Measurements from ENCODE around the gene PLA2G12B.

Gene PLA2G12B

GRCh38 chr10:72980348-72980747, 25.7 kb upstream of the PLA2G12B start:
- Histone ChIP-seq H3K4me1 (ENCODE audit: control insufficient read depth in 5 of 5, insufficient read depth in 5 of 5, low read length in 5 of 5) (peaks cover 0 to 4% (median 0%) of the 10 kb centered on the region in 5 donors), H3K4me3 (ENCODE audit: low read depth in 1 of 5, low read length in 5 of 5) (no peak overlapping the region), H3K27ac (ENCODE audit: low read depth, low read length) (no peak overlapping the region), H3K27me3 (ENCODE audit: control insufficient read depth in 5 of 5, insufficient read depth in 4 of 5, low read length in 5 of 5) (no peaks in the 10 kb centered on the region), H3K36me3 (ENCODE audit: control insufficient read depth in 5 of 5, insufficient read depth in 5 of 5, low read length in 5 of 5) (no peaks in the 10 kb centered on the region), H3K9ac (ENCODE audit: low read length in 5 of 5) (no peak overlapping the region), H3K9me3 (ENCODE audit: control insufficient read depth in 5 of 5, low read length in 5 of 5) (peaks cover 9 to 37% (median 21%) of the 10 kb centered on the region in 5 donors)

- no peak overlapping the region for H3K27ac ChIP-seq (ENCODE audit: low read depth, low read length)
- H3K9me3 ChIP-seq (ENCODE audit: control insufficient read depth in 5 of 5, low read length in 5 of 5): peaks cover 9 to 41% (median 26%) of the 10 kb centered on the region in 5 donors
- H3K9ac ChIP-seq (ENCODE audit: low read length in 5 of 5): no peak overlapping the region
- peaks cover 0 to 4% (median 0%) of the 10 kb centered on the region in 5 donors for H3K4me1 ChIP-seq (ENCODE audit: control insufficient read depth in 5 of 5, insufficient read depth in 5 of 5, low read length in 5 of 5)
- H3K36me3 ChIP-seq (ENCODE audit: control insufficient read depth in 5 of 5, insufficient read depth in 5 of 5, low read length in 5 of 5): no peaks in the 10 kb centered on the region
- no peaks in the 10 kb centered on the region for H3K27me3 ChIP-seq (ENCODE audit: control insufficient read depth in 5 of 5, insufficient read depth in 4 of 5, low read length in 5 of 5)
- no peak overlapping the region for H3K4me3 ChIP-seq (ENCODE audit: low read depth in 1 of 5, low read length in 5 of 5)
Observed at GRCh38 chr10:72979709-72980108, 25.1 kb upstream of the PLA2G12B start.

- Histone ChIP-seq H3K27me3 (ENCODE audit: control insufficient read depth in 5 of 5, insufficient read depth in 4 of 5, low read length in 5 of 5) (no peaks in the 10 kb centered on the region), H3K4me3 (ENCODE audit: low read depth in 1 of 5, low read length in 5 of 5) (no peak overlapping the region), H3K27ac (ENCODE audit: low read depth, low read length) (no peak overlapping the region), H3K4me1 (ENCODE audit: control insufficient read depth in 5 of 5, insufficient read depth in 5 of 5, low read length in 5 of 5) (peaks cover 0 to 4% (median 0%) of the 10 kb centered on the region in 5 donors), H3K9ac (ENCODE audit: low read length in 5 of 5) (no peak overlapping the region), H3K36me3 (ENCODE audit: control insufficient read depth in 5 of 5, insufficient read depth in 5 of 5, low read length in 5 of 5) (no peaks in the 10 kb centered on the region), H3K9me3 (ENCODE audit: control insufficient read depth in 5 of 5, low read length in 5 of 5) (peaks cover 7 to 34% (median 24%) of the 10 kb centered on the region in 5 donors)
Observed at GRCh38 chr10:72976886-72977285, 22.3 kb upstream of the PLA2G12B start.

GRCh38 chr10:72956001-72956400, 1.4 kb upstream of the PLA2G12B start:
- Histone ChIP-seq H3K9me3 (ENCODE audit: control insufficient read depth in 5 of 5, low read length in 5 of 5) (no peaks in the 10 kb centered on the region), H3K9ac (ENCODE audit: low read length in 5 of 5) (no peak overlapping the region), H3K4me1 (ENCODE audit: control insufficient read depth in 5 of 5, insufficient read depth in 5 of 5, low read length in 5 of 5) (no peaks in the 10 kb centered on the region), H3K36me3 (ENCODE audit: control insufficient read depth in 5 of 5, insufficient read depth in 5 of 5, low read length in 5 of 5) (no peaks in the 10 kb centered on the region), H3K27me3 (ENCODE audit: control insufficient read depth in 5 of 5, insufficient read depth in 4 of 5, low read length in 5 of 5) (peaks cover 0 to 6% (median 5%) of the 10 kb centered on the region in 5 donors), H3K27ac (ENCODE audit: low read depth, low read length) (no peak overlapping the region), H3K4me3 (ENCODE audit: low read depth in 1 of 5, low read length in 5 of 5) (no peak overlapping the region)

GRCh38 chr10:72954230-72954595, 393 bp downstream of the PLA2G12B start:
- H3K4me3 ChIP-seq (ENCODE audit: low read depth in 1 of 5, low read length in 5 of 5): no peak overlapping the region
- H3K9ac ChIP-seq (ENCODE audit: low read length in 5 of 5): no peak overlapping the region
- H3K9me3 ChIP-seq (ENCODE audit: control insufficient read depth in 5 of 5, low read length in 5 of 5): no peaks in the 10 kb centered on the region
- H3K27ac ChIP-seq (ENCODE audit: low read depth, low read length): no peak overlapping the region
- H3K27me3 ChIP-seq (ENCODE audit: control insufficient read depth in 5 of 5, insufficient read depth in 4 of 5, low read length in 5 of 5): peaks cover 0 to 6% (median 5%) of the 10 kb centered on the region in 5 donors
- H3K4me1 ChIP-seq (ENCODE audit: control insufficient read depth in 5 of 5, insufficient read depth in 5 of 5, low read length in 5 of 5): no peaks in the 10 kb centered on the region
- no peaks in the 10 kb centered on the region for H3K36me3 ChIP-seq (ENCODE audit: control insufficient read depth in 5 of 5, insufficient read depth in 5 of 5, low read length in 5 of 5)

GRCh38 chr10:72953687-72954086, 919 bp downstream of the PLA2G12B start:
- no peak overlapping the region for H3K9ac ChIP-seq (ENCODE audit: low read length in 5 of 5)

GRCh38 chr10:72952642-72953158, 1.9 kb downstream of the PLA2G12B start:
- no peak overlapping the region for H3K27ac ChIP-seq (ENCODE audit: low read depth, low read length)

More at GRCh38 chr10:72953687-72954086, 919 bp downstream of the PLA2G12B start:
- no peak overlapping the region for H3K4me3 ChIP-seq (ENCODE audit: low read depth in 1 of 5, low read length in 5 of 5)
- no peak overlapping the region for H3K27ac ChIP-seq (ENCODE audit: low read depth, low read length)
- H3K27me3 ChIP-seq (ENCODE audit: control insufficient read depth in 5 of 5, insufficient read depth in 4 of 5, low read length in 5 of 5): peaks cover 0 to 6% (median 5%) of the 10 kb centered on the region in 5 donors
- H3K36me3 ChIP-seq (ENCODE audit: control insufficient read depth in 5 of 5, insufficient read depth in 5 of 5, low read length in 5 of 5): no peaks in the 10 kb centered on the region
- no peaks in the 10 kb centered on the region for H3K4me1 ChIP-seq (ENCODE audit: control insufficient read depth in 5 of 5, insufficient read depth in 5 of 5, low read length in 5 of 5)
- no peaks in the 10 kb centered on the region for H3K9me3 ChIP-seq (ENCODE audit: control insufficient read depth in 5 of 5, low read length in 5 of 5)

GRCh38 chr10:72952189-72952588, 2.4 kb downstream of the PLA2G12B start:
- Histone ChIP-seq H3K36me3 (ENCODE audit: control insufficient read depth in 5 of 5, insufficient read depth in 5 of 5, low read length in 5 of 5) (no peaks in the 10 kb centered on the region), H3K9ac (ENCODE audit: low read length in 5 of 5) (no peak overlapping the region), H3K4me1 (ENCODE audit: control insufficient read depth in 5 of 5, insufficient read depth in 5 of 5, low read length in 5 of 5) (no peaks in the 10 kb centered on the region), H3K4me3 (ENCODE audit: low read depth in 1 of 5, low read length in 5 of 5) (no peak overlapping the region), H3K27ac (ENCODE audit: low read depth, low read length) (no peak overlapping the region), H3K27me3 (ENCODE audit: control insufficient read depth in 5 of 5, insufficient read depth in 4 of 5, low read length in 5 of 5) (peaks cover 0 to 6% (median 5%) of the 10 kb centered on the region in 5 donors), H3K9me3 (ENCODE audit: control insufficient read depth in 5 of 5, low read length in 5 of 5) (no peaks in the 10 kb centered on the region)

More at GRCh38 chr10:72952642-72953158, 1.9 kb downstream of the PLA2G12B start:
- Histone ChIP-seq H3K27me3 (ENCODE audit: control insufficient read depth in 5 of 5, insufficient read depth in 4 of 5, low read length in 5 of 5) (peaks cover 0 to 6% (median 5%) of the 10 kb centered on the region in 5 donors), H3K4me3 (ENCODE audit: low read depth in 1 of 5, low read length in 5 of 5) (no peak overlapping the region), H3K4me1 (ENCODE audit: control insufficient read depth in 5 of 5, insufficient read depth in 5 of 5, low read length in 5 of 5) (no peaks in the 10 kb centered on the region), H3K9ac (ENCODE audit: low read length in 5 of 5) (no peak overlapping the region), H3K36me3 (ENCODE audit: control insufficient read depth in 5 of 5, insufficient read depth in 5 of 5, low read length in 5 of 5) (no peaks in the 10 kb centered on the region), H3K9me3 (ENCODE audit: control insufficient read depth in 5 of 5, low read length in 5 of 5) (no peaks in the 10 kb centered on the region)

- Histone ChIP-seq H3K4me3 (ENCODE audit: low read depth in 1 of 5, low read length in 5 of 5) (no peak overlapping the region), H3K4me1 (ENCODE audit: control insufficient read depth in 5 of 5, insufficient read depth in 5 of 5, low read length in 5 of 5) (no peaks in the 10 kb centered on the region), H3K9ac (ENCODE audit: low read length in 5 of 5) (no peak overlapping the region), H3K27ac (ENCODE audit: low read depth, low read length) (no peak overlapping the region), H3K9me3 (ENCODE audit: control insufficient read depth in 5 of 5, low read length in 5 of 5) (no peaks in the 10 kb centered on the region), H3K27me3 (ENCODE audit: control insufficient read depth in 5 of 5, insufficient read depth in 4 of 5, low read length in 5 of 5) (peaks cover 0 to 6% (median 5%) of the 10 kb centered on the region in 5 donors), H3K36me3 (ENCODE audit: control insufficient read depth in 5 of 5, insufficient read depth in 5 of 5, low read length in 5 of 5) (no peaks in the 10 kb centered on the region)
Observed at GRCh38 chr10:72951760-72952159, 2.8 kb downstream of the PLA2G12B start.

- H3K4me3 ChIP-seq (ENCODE audit: low read depth in 1 of 5, low read length in 5 of 5): no peak overlapping the region
- no peaks in the 10 kb centered on the region for H3K4me1 ChIP-seq (ENCODE audit: control insufficient read depth in 5 of 5, insufficient read depth in 5 of 5, low read length in 5 of 5)
- no peaks in the 10 kb centered on the region for H3K9me3 ChIP-seq (ENCODE audit: control insufficient read depth in 5 of 5, low read length in 5 of 5)
- H3K27me3 ChIP-seq (ENCODE audit: control insufficient read depth in 5 of 5, insufficient read depth in 4 of 5, low read length in 5 of 5): peaks cover 0 to 5% (median 4%) of the 10 kb centered on the region in 5 donors
- H3K9ac ChIP-seq (ENCODE audit: low read length in 5 of 5): no peak overlapping the region
- no peaks in the 10 kb centered on the region for H3K36me3 ChIP-seq (ENCODE audit: control insufficient read depth in 5 of 5, insufficient read depth in 5 of 5, low read length in 5 of 5)
- H3K27ac ChIP-seq (ENCODE audit: low read depth, low read length): no peak overlapping the region
Observed at GRCh38 chr10:72948762-72949161, 5.8 kb downstream of the PLA2G12B start.

Data from subcutaneous abdominal adipose tissue (tissue), 5 donors.